Measurements from ENCODE around the gene WSCD2.

Gene WSCD2

DNA sequence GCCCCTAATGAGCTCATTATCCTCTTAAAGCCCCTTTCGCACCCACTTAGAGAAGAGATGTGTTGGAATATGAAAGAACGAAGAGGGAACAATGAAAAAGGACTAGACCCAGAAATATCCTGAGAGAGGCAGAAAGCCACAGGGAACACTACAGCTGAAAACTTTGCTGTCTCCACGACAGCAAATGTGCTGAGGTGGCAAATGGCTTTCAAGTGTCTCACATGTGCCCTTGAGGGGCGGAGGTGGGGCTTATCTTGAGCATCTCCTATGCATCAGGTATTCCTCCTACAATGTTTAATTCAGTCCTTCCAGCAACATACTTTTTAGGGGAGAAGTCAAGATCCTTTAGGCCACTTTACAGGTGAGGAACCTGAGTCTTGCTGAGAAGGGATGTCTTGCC is 62.9 kb downstream of the WSCD2 start:
- Histone ChIP-seq H3K36me3 (ENCODE audit: insufficient read depth, insufficient read length, low read length) (no peaks in the 10 kb centered on the region), H3K9ac (ENCODE audit: insufficient read length, low read depth) (no peak overlapping the region), H3K4me3 (ENCODE audit: insufficient read length, low read depth) (no peak overlapping the region), H3K9me3 (ENCODE audit: insufficient read depth, low read length) (no peaks in the 10 kb centered on the region), H3K27me3 (ENCODE audit: insufficient read depth, insufficient read length) (no peaks in the 10 kb centered on the region), H3K4me1 (ENCODE audit: insufficient read depth, insufficient read length) (peaks cover 3% of the 10 kb centered on the region)
- TF ChIP-seq YY1 (IDR thresholded peaks at IDR 0.05; ENCODE audit: insufficient read depth, insufficient read length) = no peak
- TF ChIP-seq SUZ12 (IDR thresholded peaks at IDR 0.05; ENCODE audit: extremely low read depth, insufficient read depth, insufficient read length) = no peak
- no peak for TF ChIP-seq ZNF274 (IDR thresholded peaks at IDR 0.05; ENCODE audit: low read depth, low read length)
- DNase-seq (ENCODE audit: low read depth, low spot score) = no peak

DNA sequence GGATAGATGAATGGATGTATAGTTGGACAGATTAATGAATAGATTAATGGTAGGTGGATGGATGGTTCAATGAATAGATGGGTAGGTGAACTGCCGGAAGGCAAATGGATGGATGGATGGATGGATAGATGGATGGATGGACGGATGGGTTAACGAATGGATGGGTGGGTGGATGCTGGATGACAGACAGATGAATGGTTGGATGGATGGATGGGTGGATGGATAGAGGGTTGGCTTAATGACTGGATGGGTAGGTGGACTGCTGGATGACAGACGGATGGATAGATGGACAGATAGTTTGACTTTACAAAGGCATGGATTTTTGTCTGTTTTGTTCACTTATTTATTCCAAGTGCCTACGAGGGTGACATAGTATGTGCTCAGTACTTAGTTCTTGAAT is 64.4 kb downstream of the WSCD2 start:
- Histone ChIP-seq H3K4me3 (ENCODE audit: insufficient read length, low read depth) (no peak overlapping the region), H3K9ac (ENCODE audit: insufficient read length, low read depth) (no peak overlapping the region), H3K27me3 (ENCODE audit: insufficient read depth, insufficient read length) (no peaks in the 10 kb centered on the region), H3K9me3 (ENCODE audit: insufficient read depth, low read length) (no peaks in the 10 kb centered on the region), H3K4me1 (ENCODE audit: insufficient read depth, insufficient read length) (peaks cover 3% of the 10 kb centered on the region), H3K36me3 (ENCODE audit: insufficient read depth, insufficient read length, low read length) (no peaks in the 10 kb centered on the region)
- TF ChIP-seq YY1 (IDR thresholded peaks at IDR 0.05; ENCODE audit: insufficient read depth, insufficient read length) = no peak
- TF ChIP-seq ZNF274 (IDR thresholded peaks at IDR 0.05; ENCODE audit: low read depth, low read length) = no peak
- no peak for TF ChIP-seq SUZ12 (IDR thresholded peaks at IDR 0.05; ENCODE audit: extremely low read depth, insufficient read depth, insufficient read length)
- no peak for DNase-seq (ENCODE audit: low read depth, low spot score)

DNA sequence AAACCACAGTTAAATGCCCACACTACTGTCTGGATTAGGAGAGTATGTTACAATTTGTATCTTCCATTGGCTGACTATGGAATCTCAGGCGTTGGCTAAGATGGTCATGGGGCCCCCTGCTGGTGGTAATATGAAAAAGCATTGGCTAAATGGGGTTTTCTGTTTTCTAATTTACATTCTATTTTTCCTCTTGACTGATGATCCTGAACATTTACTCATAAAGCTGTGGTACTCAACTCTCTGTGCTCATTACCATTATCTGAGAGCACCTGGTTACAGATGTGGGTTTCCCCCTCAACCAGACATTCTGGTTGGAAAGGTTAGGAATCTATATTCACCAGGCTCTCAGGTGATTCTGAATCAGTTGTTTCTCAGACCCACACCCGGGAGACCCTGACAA is 64.8 kb downstream of the WSCD2 start:
- no peaks in the 10 kb centered on the region for H3K9me3 ChIP-seq (ENCODE audit: insufficient read depth, low read length)
- H3K9ac ChIP-seq (ENCODE audit: insufficient read length, low read depth) = no peak overlapping the region
- no peak for DNase-seq (ENCODE audit: low read depth, low spot score)
- no peak overlapping the region for H3K4me3 ChIP-seq (ENCODE audit: insufficient read length, low read depth)
- H3K4me1 ChIP-seq (ENCODE audit: insufficient read depth, insufficient read length) = peaks cover 3% of the 10 kb centered on the region
- TF ChIP-seq ZNF274 (IDR thresholded peaks at IDR 0.05; ENCODE audit: low read depth, low read length) = no peak
- no peak for TF ChIP-seq SUZ12 (IDR thresholded peaks at IDR 0.05; ENCODE audit: extremely low read depth, insufficient read depth, insufficient read length)
- TF ChIP-seq YY1 (IDR thresholded peaks at IDR 0.05; ENCODE audit: insufficient read depth, insufficient read length) = no peak
- H3K36me3 ChIP-seq (ENCODE audit: insufficient read depth, insufficient read length, low read length) = no peaks in the 10 kb centered on the region
- H3K27me3 ChIP-seq (ENCODE audit: insufficient read depth, insufficient read length) = no peaks in the 10 kb centered on the region

DNA sequence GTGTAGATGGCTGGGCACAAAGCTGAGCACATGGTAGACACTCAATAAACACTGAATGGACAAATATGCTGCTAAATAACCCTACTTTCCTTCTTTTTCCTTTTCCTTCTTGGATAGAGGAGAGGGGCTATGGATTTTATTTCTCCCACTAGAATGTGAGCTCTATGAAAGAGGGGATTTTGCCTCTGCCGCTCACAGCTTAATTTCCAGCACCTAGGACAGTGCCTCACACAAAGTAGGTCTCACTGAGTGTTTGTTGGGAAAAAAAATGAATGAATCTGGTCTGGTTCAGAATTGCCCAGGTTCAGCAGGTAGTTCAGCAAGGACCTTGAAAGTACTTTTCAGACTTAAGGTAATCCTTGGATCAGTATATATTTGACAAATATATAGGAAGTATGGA is 65.5 kb downstream of the WSCD2 start:
- H3K4me1 ChIP-seq (ENCODE audit: insufficient read depth, insufficient read length) = peaks cover 3% of the 10 kb centered on the region
- TF ChIP-seq YY1 (IDR thresholded peaks at IDR 0.05; ENCODE audit: insufficient read depth, insufficient read length) (no peak), ZNF274 (IDR thresholded peaks at IDR 0.05; ENCODE audit: low read depth, low read length) (no peak), SUZ12 (IDR thresholded peaks at IDR 0.05; ENCODE audit: extremely low read depth, insufficient read depth, insufficient read length) (no peak)
- no peak overlapping the region for H3K4me3 ChIP-seq (ENCODE audit: insufficient read length, low read depth)
- no peak overlapping the region for H3K9ac ChIP-seq (ENCODE audit: insufficient read length, low read depth)
- no peaks in the 10 kb centered on the region for H3K9me3 ChIP-seq (ENCODE audit: insufficient read depth, low read length)
- no peak for DNase-seq (ENCODE audit: low read depth, low spot score)
- H3K27me3 ChIP-seq (ENCODE audit: insufficient read depth, insufficient read length) = no peaks in the 10 kb centered on the region
- H3K36me3 ChIP-seq (ENCODE audit: insufficient read depth, insufficient read length, low read length) = no peaks in the 10 kb centered on the region

DNA sequence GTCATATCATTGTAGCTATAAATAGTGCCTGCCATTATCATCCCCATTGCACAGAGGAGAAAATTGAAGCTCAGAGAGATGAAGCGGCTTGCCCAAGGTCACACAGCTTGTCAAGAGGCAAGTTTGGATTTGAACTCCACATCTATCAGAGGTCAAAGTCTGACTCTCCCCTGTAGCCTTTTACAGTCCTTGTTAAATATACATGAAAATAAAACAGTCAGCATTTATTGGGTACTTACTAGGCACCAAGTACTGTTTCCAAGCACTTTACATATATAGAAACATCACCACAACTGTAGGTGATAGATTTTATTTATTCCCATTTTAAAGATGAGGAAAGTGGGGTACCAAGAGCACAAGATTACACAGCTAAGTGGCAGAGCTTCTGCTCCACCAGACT is 67.2 kb downstream of the WSCD2 start:
- Histone ChIP-seq H3K9me3 (ENCODE audit: insufficient read depth, low read length) (no peaks in the 10 kb centered on the region), H3K4me3 (ENCODE audit: insufficient read length, low read depth) (no peak overlapping the region), H3K9ac (ENCODE audit: insufficient read length, low read depth) (no peak overlapping the region), H3K36me3 (ENCODE audit: insufficient read depth, insufficient read length, low read length) (no peaks in the 10 kb centered on the region), H3K4me1 (ENCODE audit: insufficient read depth, insufficient read length) (peaks cover 3% of the 10 kb centered on the region), H3K27me3 (ENCODE audit: insufficient read depth, insufficient read length) (no peaks in the 10 kb centered on the region)
- TF ChIP-seq SUZ12 (IDR thresholded peaks at IDR 0.05; ENCODE audit: extremely low read depth, insufficient read depth, insufficient read length) (no peak), ZNF274 (IDR thresholded peaks at IDR 0.05; ENCODE audit: low read depth, low read length) (no peak), YY1 (IDR thresholded peaks at IDR 0.05; ENCODE audit: insufficient read depth, insufficient read length) (no peak)
- DNase-seq (ENCODE audit: low read depth, low spot score) = no peak

DNA sequence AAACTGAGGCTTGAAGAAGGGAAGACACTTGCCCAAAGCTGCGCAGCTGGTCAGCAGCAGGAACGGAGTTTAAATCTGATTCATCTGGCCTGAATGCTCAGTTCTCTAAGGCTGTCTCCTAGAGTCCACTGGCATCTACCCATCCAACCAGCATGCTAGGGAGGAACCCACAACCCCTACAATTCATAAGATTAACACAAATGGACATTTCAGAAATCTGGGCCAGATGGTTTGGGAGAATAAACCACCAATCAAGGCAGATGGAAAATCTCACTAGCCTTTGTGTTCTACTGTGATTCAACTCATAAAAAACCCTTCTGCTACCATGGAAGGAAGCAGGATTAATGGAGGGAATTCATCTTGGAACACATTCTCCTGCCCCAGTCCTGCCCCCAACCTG is 67.8 kb downstream of the WSCD2 start:
- TF ChIP-seq SUZ12 (IDR thresholded peaks at IDR 0.05; ENCODE audit: extremely low read depth, insufficient read depth, insufficient read length) = no peak
- no peak for TF ChIP-seq ZNF274 (IDR thresholded peaks at IDR 0.05; ENCODE audit: low read depth, low read length)
- TF ChIP-seq YY1 (IDR thresholded peaks at IDR 0.05; ENCODE audit: insufficient read depth, insufficient read length) = no peak
- H3K9ac ChIP-seq (ENCODE audit: insufficient read length, low read depth) = no peak overlapping the region
- H3K27me3 ChIP-seq (ENCODE audit: insufficient read depth, insufficient read length) = no peaks in the 10 kb centered on the region
- H3K4me1 ChIP-seq (ENCODE audit: insufficient read depth, insufficient read length) = peaks cover 2% of the 10 kb centered on the region
- no peak for DNase-seq (ENCODE audit: low read depth, low spot score)
- H3K9me3 ChIP-seq (ENCODE audit: insufficient read depth, low read length) = no peaks in the 10 kb centered on the region
- no peak overlapping the region for H3K4me3 ChIP-seq (ENCODE audit: insufficient read length, low read depth)
- no peaks in the 10 kb centered on the region for H3K36me3 ChIP-seq (ENCODE audit: insufficient read depth, insufficient read length, low read length)

DNA sequence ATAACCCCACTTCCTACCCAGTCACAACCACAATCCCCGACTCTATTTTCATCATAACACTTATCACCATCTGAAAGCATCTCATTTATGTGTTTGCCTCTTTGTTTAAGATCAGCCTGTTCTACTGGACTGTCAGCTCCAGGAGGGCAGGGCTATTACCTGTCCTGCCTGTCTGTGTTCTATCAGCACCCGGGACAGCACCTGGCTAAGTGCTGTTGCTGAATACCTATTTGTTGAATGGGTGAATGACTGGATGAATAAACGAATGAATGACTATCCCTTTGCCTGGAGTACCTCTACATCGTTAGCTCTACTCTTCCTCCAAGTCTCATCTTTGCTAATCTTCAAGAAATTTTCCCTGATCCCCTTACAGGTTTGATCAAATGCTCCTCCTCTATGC is 69.0 kb downstream of the WSCD2 start:
- Histone ChIP-seq H3K9ac (ENCODE audit: insufficient read length, low read depth) (no peak overlapping the region), H3K36me3 (ENCODE audit: insufficient read depth, insufficient read length, low read length) (no peaks in the 10 kb centered on the region), H3K4me1 (ENCODE audit: insufficient read depth, insufficient read length) (no peaks in the 10 kb centered on the region), H3K4me3 (ENCODE audit: insufficient read length, low read depth) (no peak overlapping the region), H3K27me3 (ENCODE audit: insufficient read depth, insufficient read length) (no peaks in the 10 kb centered on the region), H3K9me3 (ENCODE audit: insufficient read depth, low read length) (peaks cover 4% of the 10 kb centered on the region; the same call in 1 of the 2 replicates)
- TF ChIP-seq SUZ12 (IDR thresholded peaks at IDR 0.05; ENCODE audit: extremely low read depth, insufficient read depth, insufficient read length) = no peak
- no peak for TF ChIP-seq YY1 (IDR thresholded peaks at IDR 0.05; ENCODE audit: insufficient read depth, insufficient read length)
- no peak for TF ChIP-seq ZNF274 (IDR thresholded peaks at IDR 0.05; ENCODE audit: low read depth, low read length)
- DNase-seq (ENCODE audit: low read depth, low spot score) = no peak

Measured in NT2/D1 (cell line).